ENCODE results near the gene MYOZ2.

Gene MYOZ2

DNA sequence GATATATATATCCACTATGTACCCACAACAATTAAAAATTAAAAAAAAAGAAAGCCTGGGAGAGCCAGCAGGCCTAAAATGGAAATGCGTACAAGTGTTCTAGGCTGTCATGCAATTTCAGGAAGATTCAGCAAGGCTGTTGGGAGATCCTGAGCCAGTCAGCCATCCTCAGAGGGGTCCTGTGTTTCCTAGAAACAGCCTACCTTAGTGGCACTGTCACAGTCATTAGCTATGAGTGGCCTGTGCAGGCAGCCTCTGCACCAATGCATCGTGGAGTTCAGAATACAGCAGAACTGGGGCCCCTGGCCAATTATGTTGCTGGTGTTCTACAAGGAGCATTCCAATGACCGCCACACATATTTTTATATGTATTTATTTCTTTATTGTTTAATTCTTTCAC, 55.9 kb downstream of the MYOZ2 start:
- TF ChIP-seq POLR2A (IDR thresholded peaks at IDR 0.05; ENCODE audit: low read depth, low read length): no peak
- DNase-seq (ENCODE audit: insufficient read length, low spot score) (no peak), FAIRE-seq (no peak)

GRCh38 chr4:119197772-119198212, 62.2 kb downstream of the MYOZ2 start:
- DNase-seq (ENCODE audit: insufficient read length, low spot score) (no peak), FAIRE-seq (no peak)
- no peak for TF ChIP-seq POLR2A (IDR thresholded peaks at IDR 0.05; ENCODE audit: low read depth, low read length)

- no peak for DNase-seq (ENCODE audit: insufficient read length, low spot score)
- no peak for TF ChIP-seq POLR2A (IDR thresholded peaks at IDR 0.05; ENCODE audit: low read depth, low read length)
- FAIRE-seq: no peak
Observed at GRCh38 chr4:119204916-119205315, 69.3 kb downstream of the MYOZ2 start.

- no peak for TF ChIP-seq POLR2A (IDR thresholded peaks at IDR 0.05; ENCODE audit: low read depth, low read length)
- FAIRE-seq: no peak
- DNase-seq (ENCODE audit: insufficient read length, low spot score): no peak
Observed at GRCh38 chr4:119205690-119206089, 70.1 kb downstream of the MYOZ2 start.

- DNase-seq (ENCODE audit: insufficient read length, low spot score) (no peak), FAIRE-seq (no peak)
- no peak for TF ChIP-seq POLR2A (IDR thresholded peaks at IDR 0.05; ENCODE audit: low read depth, low read length)
Observed at GRCh38 chr4:119206178-119206577, 70.5 kb downstream of the MYOZ2 start.

- TF ChIP-seq POLR2A (IDR thresholded peaks at IDR 0.05; ENCODE audit: low read depth, low read length): no peak
- DNase-seq (ENCODE audit: insufficient read length, low spot score) (no peak), FAIRE-seq (no peak)
Observed at GRCh38 chr4:119207051-119207450, 71.4 kb downstream of the MYOZ2 start.

DNA sequence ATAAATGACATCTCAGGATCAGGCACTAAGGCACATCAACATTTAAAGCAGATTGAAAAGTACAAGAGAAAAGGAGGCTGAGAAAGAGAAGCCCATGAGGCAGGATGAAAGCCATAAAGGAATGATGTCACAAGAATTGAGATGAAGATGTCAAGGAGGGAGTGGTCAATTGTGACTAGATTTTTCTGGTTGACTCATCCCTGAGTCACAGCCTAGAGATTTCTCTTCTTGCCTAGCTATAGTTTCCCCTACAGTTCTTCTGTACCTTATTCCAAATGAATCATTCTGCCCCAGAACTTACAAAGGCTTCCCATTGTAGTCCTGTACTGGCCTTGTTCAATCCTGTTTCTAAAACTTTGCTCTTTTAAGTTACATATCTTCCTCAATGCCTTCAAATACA, 73.4 kb downstream of the MYOZ2 start:
- no peak for TF ChIP-seq POLR2A (IDR thresholded peaks at IDR 0.05; ENCODE audit: low read depth, low read length)
- DNase-seq (ENCODE audit: insufficient read length, low spot score): peak; percentile 17
- FAIRE-seq: peak; percentile 92

- TF ChIP-seq POLR2A (IDR thresholded peaks at IDR 0.05; ENCODE audit: low read depth, low read length): no peak
- FAIRE-seq: peak; percentile 30
- DNase-seq (ENCODE audit: insufficient read length, low spot score): no peak
Observed at GRCh38 chr4:119209586-119209985, 74.0 kb downstream of the MYOZ2 start.

DNA sequence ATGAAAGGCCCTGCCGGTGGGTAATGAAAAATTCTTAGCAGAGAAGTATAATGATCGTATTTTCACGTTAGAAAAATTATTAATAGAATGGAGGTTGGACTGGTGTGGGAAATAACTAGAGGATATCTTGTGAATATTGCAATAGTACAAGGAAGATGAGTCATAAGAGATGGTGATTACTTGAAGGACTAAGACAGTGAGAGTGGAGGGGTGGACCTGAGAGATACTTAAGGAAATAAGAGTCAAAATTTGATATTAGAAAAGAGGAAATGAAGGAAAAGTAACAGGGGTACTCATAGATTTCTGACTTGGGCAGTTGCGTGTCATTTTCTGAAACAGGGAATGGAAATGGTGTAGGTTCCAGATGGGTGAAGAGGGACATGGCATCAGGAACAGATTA, 75.1 kb downstream of the MYOZ2 start:
- FAIRE-seq (no peak), DNase-seq (ENCODE audit: insufficient read length, low spot score) (no peak)
- no peak for TF ChIP-seq POLR2A (IDR thresholded peaks at IDR 0.05; ENCODE audit: low read depth, low read length)

GRCh38 chr4:119211867-119212233, 76.2 kb downstream of the MYOZ2 start:
- DNase-seq (ENCODE audit: insufficient read length, low spot score) (no peak), FAIRE-seq (peak; percentile 45)
- TF ChIP-seq POLR2A (IDR thresholded peaks at IDR 0.05; ENCODE audit: low read depth, low read length): no peak

DNA sequence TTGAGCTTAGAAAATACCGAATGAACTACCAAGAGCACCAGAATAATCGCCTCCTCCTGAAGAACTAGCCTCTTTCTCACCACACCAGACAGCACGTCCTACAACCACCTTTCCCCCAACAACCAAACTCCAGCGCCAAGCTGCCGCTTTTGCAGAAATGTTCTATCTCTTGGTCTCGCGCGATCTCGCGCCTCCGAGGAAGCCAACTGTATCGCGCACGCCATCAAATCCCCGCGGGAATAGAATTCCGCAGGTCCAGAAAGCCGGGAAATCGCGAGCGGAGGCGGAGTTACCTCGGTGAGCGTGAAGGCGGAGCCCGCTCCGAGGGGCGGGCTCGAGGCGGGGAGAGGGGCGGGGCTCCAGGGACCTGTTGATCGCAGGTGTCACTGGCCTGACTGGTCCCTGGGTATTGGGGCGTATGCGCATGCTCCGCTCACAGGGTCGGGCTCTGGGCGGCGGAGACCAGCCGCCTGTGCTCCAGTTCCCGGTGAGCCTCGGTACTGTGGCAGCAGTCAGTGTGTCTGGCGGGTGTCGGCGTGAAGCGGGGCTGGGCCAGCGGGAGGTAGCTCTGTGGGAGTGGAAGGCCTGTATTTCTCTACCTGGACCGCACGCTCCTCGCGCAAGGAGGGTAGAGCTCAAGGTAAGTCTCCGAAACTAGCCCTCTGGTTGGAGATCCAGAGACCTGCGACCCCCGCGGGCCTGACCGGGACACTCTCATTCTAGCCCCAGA, 76.8 kb downstream of the MYOZ2 start, which contains the start of gene USP53:
Gene USP53, plus strand, starts transcription at position 480 of the 730 bp plus-strand sequence. CDS start 27,047 bp downstream, outside the sequence.
- peak; percentile 88 for TF ChIP-seq POLR2A (IDR thresholded peaks at IDR 0.05; ENCODE audit: low read depth, low read length)
- DNase-seq (ENCODE audit: insufficient read length, low spot score) (peak; percentile 65), FAIRE-seq (peak; percentile 85)

- peak; percentile 42; the same call in 1 of the 2 replicates for TF ChIP-seq POLR2A (IDR thresholded peaks at IDR 0.05; ENCODE audit: low read depth, low read length)
- DNase-seq (ENCODE audit: insufficient read length, low spot score): peak; percentile 50
- peak; percentile 86 for FAIRE-seq
Observed at GRCh38 chr4:119212964-119213606, 77.5 kb downstream of the MYOZ2 start.

DNA sequence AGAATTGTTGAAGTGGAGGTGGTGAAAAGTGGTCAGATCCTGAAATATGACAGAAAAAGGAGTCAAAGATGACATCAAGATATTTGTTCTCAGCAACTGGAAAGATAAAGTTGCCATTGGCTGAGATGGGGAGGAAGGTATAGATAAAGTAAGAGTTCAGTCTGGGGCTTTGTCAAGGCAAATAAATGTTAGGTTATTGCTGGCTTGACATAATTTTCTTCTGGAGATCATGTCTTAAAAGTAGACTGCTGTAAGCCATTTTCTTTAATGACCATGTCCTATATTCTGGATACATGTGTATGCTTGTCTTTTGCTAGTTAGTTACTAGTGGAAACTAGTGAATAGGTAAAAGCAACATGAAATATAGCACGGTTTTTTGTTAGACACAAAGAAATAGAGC, 82.5 kb downstream of the MYOZ2 start:
- no peak for DNase-seq (ENCODE audit: insufficient read length, low spot score)
- TF ChIP-seq POLR2A (IDR thresholded peaks at IDR 0.05; ENCODE audit: low read depth, low read length): no peak
- FAIRE-seq: no peak

DNA sequence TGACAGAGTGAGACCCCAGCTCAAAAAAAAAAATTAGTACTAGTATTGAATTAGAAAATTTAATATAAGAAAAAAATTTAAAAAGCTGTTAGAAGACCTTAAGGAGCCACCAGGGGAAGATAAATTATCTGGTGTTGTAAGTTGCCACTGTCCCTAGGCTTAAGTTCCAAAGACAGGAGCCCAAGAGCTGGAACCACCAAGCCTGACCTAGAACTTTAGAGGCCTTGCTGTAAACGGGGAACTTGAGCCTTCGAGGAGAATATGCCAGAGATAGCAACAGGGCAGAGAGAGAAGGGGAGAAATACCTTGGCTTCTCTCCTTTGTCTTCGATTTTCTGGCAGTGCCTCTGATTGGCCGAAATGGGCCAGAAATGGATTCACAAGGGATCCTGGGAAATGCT, 85.8 kb downstream of the MYOZ2 start:
- FAIRE-seq (no peak), DNase-seq (ENCODE audit: insufficient read length, low spot score) (no peak)
- TF ChIP-seq POLR2A (IDR thresholded peaks at IDR 0.05; ENCODE audit: low read depth, low read length): no peak

GRCh38 chr4:119227690-119228089, 92.1 kb downstream of the MYOZ2 start:
- FAIRE-seq (no peak), DNase-seq (ENCODE audit: insufficient read length, low spot score) (no peak)
- TF ChIP-seq POLR2A (IDR thresholded peaks at IDR 0.05; ENCODE audit: low read depth, low read length): no peak

Data from H54 (cell line).